ENCODE results near the gene DPH1. TPM values are rescaled to one million over a fixed set of nuclear protein-coding genes. Genes with fewer than 3 reads are reported as not detected.

DPH1 gene
- total and polyA plus RNA-seq, 2 of the 4 experiments (the other 2 are of a cell fraction): 24.4 to 49.9 TPM

- peak overlapping the region; percentile 41; the same call in 1 of the 3 replicates for H2BK15ac ChIP-seq (ENCODE audit: low read depth, low read length)
- H3K4ac ChIP-seq (ENCODE audit: low read depth, low read length): peak overlapping the region; percentile 90
- POLR2A ChIA-PET (ENCODE audit: unreplicated experiment): no interaction called here
- H3K9me1 ChIP-seq (ENCODE audit: insufficient read depth, low read length): peaks cover 21% of the 10 kb centered on the region
- no peaks in the 10 kb centered on the region for H4K20me1 ChIP-seq (ENCODE audit: insufficient read depth, low read length)
- H4K5ac ChIP-seq (ENCODE audit: low read depth, low read length): peak overlapping the region; percentile 49
- H3K4me2 ChIP-seq (ENCODE audit: low read depth, low read length): no peak overlapping the region
- H4K91ac ChIP-seq (ENCODE audit: insufficient read depth, low read depth, low read length): peak overlapping the region; percentile 67
- dilution Hi-C loops (cut with HindIII; ENCODE audit: low sequenced_read_pairs, unreplicated experiment) (no loop called here), intact Hi-C loops (cut with micrococcal nuclease) (no loop called here), in situ Hi-C loops (cut with MboI; ENCODE audit: low sequenced_read_pairs) (no loop called here)
- BruUV-seq (replicated peaks): no TSS peak
- peak overlapping the region; percentile 71 for H2BK5ac ChIP-seq (ENCODE audit: low read depth, low read length, poor library complexity, severe bottlenecking)
- H3K56ac ChIP-seq (ENCODE audit: extremely low read depth, insufficient read depth, low read length): no peak overlapping the region
- no peaks in the 10 kb centered on the region for H3K27me3 ChIP-seq (ENCODE audit: control insufficient read depth, insufficient read depth, low read length)
- H3K14ac ChIP-seq (replicated peaks; ENCODE audit: low read depth, low read length): peak overlapping the region; percentile 93
- H2AK9ac ChIP-seq (replicated peaks; ENCODE audit: low read depth, low read length, poor library complexity): peak overlapping the region; percentile 35
- H3K9ac ChIP-seq (ENCODE audit: low read depth, low read length): peak overlapping the region; percentile 15; the same call in 1 of the 2 replicates
- peak overlapping the region; percentile 86 to 91; a peak in 3 of 4 replicates for H4K8ac ChIP-seq (ENCODE audit: low read depth in 2 of 2, low read length in 2 of 2)
- peak overlapping the region; percentile 33 for H3K18ac ChIP-seq (ENCODE audit: low read depth, low read length)
- no peak overlapping the region for H3K4me3 ChIP-seq (ENCODE audit: insufficient read depth, low read depth, low read length)
- H2AK5ac ChIP-seq (ENCODE audit: low read depth, low read length): peak overlapping the region; percentile 96
- ATAC-seq (ENCODE audit: low read depth) (no peak), DNase-seq (no peak)
- peak overlapping the region; percentile 50 for H2BK20ac ChIP-seq (ENCODE audit: low read depth, low read length)
- peak overlapping the region; percentile 91 for H2BK120ac ChIP-seq (ENCODE audit: low read depth, low read length)
- CTCF ChIA-PET: interaction anchor here (0.6 to 0.9 kb wide), 3 partner anchors 168 to 344 kb away, joined by 3 read pairs; no protein-coding TSS in a partner anchor
- H3K9me3 ChIP-seq (ENCODE audit: control insufficient read depth, insufficient read depth, low read length): no peaks in the 10 kb centered on the region
- 70% methylated on average over 5 of the region's 8 CpGs; no CpG with 5 or more reads in 1 of the 2 experiments for WGBS, 2 experiments (ENCODE audit: extremely low coverage in 2 of 2, insufficient read length in 1 of 2)
- H3K79me1 ChIP-seq (ENCODE audit: low read depth in 1 of 2, low read length in 2 of 2): peaks cover 0 to 44% of the 10 kb centered on the region in 2 experiments
- peaks cover 23% of the 10 kb centered on the region for H3K4me1 ChIP-seq (ENCODE audit: control insufficient read depth, insufficient read depth, low read length)
- H3K27ac ChIP-seq (ENCODE audit: insufficient read depth, low read length): peak overlapping the region; percentile 56; the same call in 1 of the 2 replicates
- peak overlapping the region; percentile 82 for H3K23ac ChIP-seq (ENCODE audit: low read depth, low read length)
- peaks cover 31% of the 10 kb centered on the region for H3K36me3 ChIP-seq (ENCODE audit: control insufficient read depth, insufficient read depth, low read length)
- TF ChIP-seq CHD1 (IDR thresholded peaks at IDR 0.05; ENCODE audit: low read depth, low read length): no peak
- no peak for TF ChIP-seq RAD21 (IDR thresholded peaks at IDR 0.05; ENCODE audit: low read length)
- no peak for TF ChIP-seq MAFK (IDR thresholded peaks at IDR 0.05; ENCODE audit: low read depth, low read length)
- TF ChIP-seq POLR2A (IDR thresholded peaks at IDR 0.05; ENCODE audit: low read depth, low read length): no peak
- H2AFZ ChIP-seq (replicated peaks; ENCODE audit: low read length, poor library complexity): peak overlapping the region; percentile 46
Measured at GRCh38 chr17:2077040-2077439, 47.1 kb downstream of the DPH1 start.
